ENCODE results near the gene CCL17.

The CCL17 gene

GRCh38 chr16:57413733-57414132 is 9.2 kb downstream of the CCL17 start:
- no peak overlapping the region for H2BK15ac ChIP-seq (replicated peaks; ENCODE audit: low read depth)
- H2AK5ac ChIP-seq (ENCODE audit: low read length): no peak overlapping the region
- no CpG with 5 or more reads among the region's 7 CpGs for whole genome bisulfite sequencing (ENCODE audit: extremely low coverage, insufficient coverage, low lambda C conversion rate)
- H3K79me2 ChIP-seq (ENCODE audit: control insufficient read depth, insufficient read depth, low read length): no peaks in the 10 kb centered on the region
- H3K23ac ChIP-seq (ENCODE audit: low read length): no peak overlapping the region
- H3K4me1 ChIP-seq (ENCODE audit: control insufficient read depth, low read depth, low read length): peaks cover 4% of the 10 kb centered on the region
- H2BK5ac ChIP-seq (ENCODE audit: low read length): no peak overlapping the region
- no peaks in the 10 kb centered on the region for H3K36me3 ChIP-seq (ENCODE audit: control insufficient read depth, insufficient read depth, low read length)
- no peak overlapping the region for H3K4me2 ChIP-seq (ENCODE audit: low read length)
- H4K8ac ChIP-seq (ENCODE audit: low read depth, low read length): no peak overlapping the region
- H3K18ac ChIP-seq (ENCODE audit: low read length): no peak overlapping the region
- H4K5ac ChIP-seq (ENCODE audit: low read length): no peak overlapping the region
- no peak overlapping the region for H3K4me3 ChIP-seq (ENCODE audit: low read length)
- DNase-seq: no peak
- H3K79me1 ChIP-seq (ENCODE audit: low read length): no peaks in the 10 kb centered on the region
- no peak overlapping the region for H3K4ac ChIP-seq (ENCODE audit: low read depth, low read length)
- H3K56ac ChIP-seq (ENCODE audit: low read length): no peak overlapping the region
- no peaks in the 10 kb centered on the region for H3K27me3 ChIP-seq (ENCODE audit: insufficient read depth, low read length, poor library complexity)
- H3K9ac ChIP-seq (ENCODE audit: low read length): no peak overlapping the region
- H2BK120ac ChIP-seq (ENCODE audit: low read depth, low read length): no peak overlapping the region
- no peak overlapping the region for H3K27ac ChIP-seq (ENCODE audit: low read depth, low read length)

- Histone ChIP-seq H3K27ac (ENCODE audit: low read depth, low read length) (no peak overlapping the region), H4K5ac (ENCODE audit: low read length) (no peak overlapping the region), H3K18ac (ENCODE audit: low read length) (peak overlapping the region; percentile 29), H2BK15ac (replicated peaks; ENCODE audit: low read depth) (no peak overlapping the region), H3K56ac (ENCODE audit: low read length) (peak overlapping the region; percentile 79), H3K4me1 (ENCODE audit: control insufficient read depth, low read depth, low read length) (peaks cover 7% of the 10 kb centered on the region), H3K4ac (ENCODE audit: low read depth, low read length) (peak overlapping the region; percentile 4), H3K27me3 (ENCODE audit: insufficient read depth, low read length, poor library complexity) (no peaks in the 10 kb centered on the region), H2BK120ac (ENCODE audit: low read depth, low read length) (no peak overlapping the region), H2AK5ac (ENCODE audit: low read length) (no peak overlapping the region), H3K79me1 (ENCODE audit: low read length) (no peaks in the 10 kb centered on the region), H3K36me3 (ENCODE audit: control insufficient read depth, insufficient read depth, low read length) (no peaks in the 10 kb centered on the region), H4K8ac (ENCODE audit: low read depth, low read length) (no peak overlapping the region), H3K79me2 (ENCODE audit: control insufficient read depth, insufficient read depth, low read length) (no peaks in the 10 kb centered on the region), H3K4me2 (ENCODE audit: low read length) (no peak overlapping the region), H2BK5ac (ENCODE audit: low read length) (no peak overlapping the region), H3K23ac (ENCODE audit: low read length) (no peak overlapping the region), H3K4me3 (ENCODE audit: low read length) (no peak overlapping the region), H3K9ac (ENCODE audit: low read length) (peak overlapping the region; percentile 74)
- no CpG with 5 or more reads among the region's 16 CpGs for WGBS (ENCODE audit: extremely low coverage, insufficient coverage, low lambda C conversion rate)
- DNase-seq: no peak
Observed at GRCh38 chr16:57416084-57416483, 11.5 kb downstream of the CCL17 start.

- Histone ChIP-seq H3K18ac (ENCODE audit: low read length) (no peak overlapping the region), H3K9ac (ENCODE audit: low read length) (no peak overlapping the region), H2BK120ac (ENCODE audit: low read depth, low read length) (no peak overlapping the region), H3K23ac (ENCODE audit: low read length) (no peak overlapping the region), H2BK5ac (ENCODE audit: low read length) (no peak overlapping the region), H3K4me1 (ENCODE audit: control insufficient read depth, low read depth, low read length) (peaks cover 7% of the 10 kb centered on the region), H4K8ac (ENCODE audit: low read depth, low read length) (no peak overlapping the region), H3K79me2 (ENCODE audit: control insufficient read depth, insufficient read depth, low read length) (no peaks in the 10 kb centered on the region), H3K27ac (ENCODE audit: low read depth, low read length) (no peak overlapping the region), H3K4me2 (ENCODE audit: low read length) (no peak overlapping the region), H2BK15ac (replicated peaks; ENCODE audit: low read depth) (no peak overlapping the region), H3K56ac (ENCODE audit: low read length) (peak overlapping the region; percentile 34), H3K4ac (ENCODE audit: low read depth, low read length) (no peak overlapping the region), H3K36me3 (ENCODE audit: control insufficient read depth, insufficient read depth, low read length) (no peaks in the 10 kb centered on the region), H4K5ac (ENCODE audit: low read length) (no peak overlapping the region), H3K79me1 (ENCODE audit: low read length) (no peaks in the 10 kb centered on the region), H3K27me3 (ENCODE audit: insufficient read depth, low read length, poor library complexity) (no peaks in the 10 kb centered on the region), H3K4me3 (ENCODE audit: low read length) (no peak overlapping the region), H2AK5ac (ENCODE audit: low read length) (no peak overlapping the region)
- WGBS (ENCODE audit: extremely low coverage, insufficient coverage, low lambda C conversion rate): no CpG with 5 or more reads among the region's 6 CpGs
- peak; percentile 34 for DNase-seq
Observed at GRCh38 chr16:57419506-57419905, 14.9 kb downstream of the CCL17 start.

GRCh38 chr16:57422026-57422944 is 17.7 kb downstream of the CCL17 start:
- H3K36me3 ChIP-seq (ENCODE audit: control insufficient read depth, insufficient read depth, low read length): no peaks in the 10 kb centered on the region
- H3K4me3 ChIP-seq (ENCODE audit: low read length): no peak overlapping the region
- DNase-seq: peak; percentile 74
- H3K79me2 ChIP-seq (ENCODE audit: control insufficient read depth, insufficient read depth, low read length): no peaks in the 10 kb centered on the region
- H3K4me2 ChIP-seq (ENCODE audit: low read length): no peak overlapping the region
- no peak overlapping the region for H3K4ac ChIP-seq (ENCODE audit: low read depth, low read length)
- H4K5ac ChIP-seq (ENCODE audit: low read length): no peak overlapping the region
- no peak overlapping the region for H3K18ac ChIP-seq (ENCODE audit: low read length)
- no peak overlapping the region for H3K9ac ChIP-seq (ENCODE audit: low read length)
- H3K27me3 ChIP-seq (ENCODE audit: insufficient read depth, low read length, poor library complexity): no peaks in the 10 kb centered on the region
- no peak overlapping the region for H2BK15ac ChIP-seq (replicated peaks; ENCODE audit: low read depth)
- no peak overlapping the region for H2AK5ac ChIP-seq (ENCODE audit: low read length)
- no peak overlapping the region for H2BK120ac ChIP-seq (ENCODE audit: low read depth, low read length)
- H3K79me1 ChIP-seq (ENCODE audit: low read length): no peaks in the 10 kb centered on the region
- peaks cover 7% of the 10 kb centered on the region for H3K4me1 ChIP-seq (ENCODE audit: control insufficient read depth, low read depth, low read length)
- H3K23ac ChIP-seq (ENCODE audit: low read length): no peak overlapping the region
- no CpG with 5 or more reads among the region's 10 CpGs for WGBS (ENCODE audit: extremely low coverage, insufficient coverage, low lambda C conversion rate)
- no peak overlapping the region for H3K56ac ChIP-seq (ENCODE audit: low read length)
- H2BK5ac ChIP-seq (ENCODE audit: low read length): no peak overlapping the region
- H4K8ac ChIP-seq (ENCODE audit: low read depth, low read length): no peak overlapping the region
- no peak overlapping the region for H3K27ac ChIP-seq (ENCODE audit: low read depth, low read length)

GRCh38 chr16:57423152-57423551 is 18.6 kb downstream of the CCL17 start:
- H3K4me1 ChIP-seq (ENCODE audit: control insufficient read depth, low read depth, low read length): peaks cover 5% of the 10 kb centered on the region
- H3K23ac ChIP-seq (ENCODE audit: low read length): no peak overlapping the region
- H3K56ac ChIP-seq (ENCODE audit: low read length): peak overlapping the region; percentile 3
- no peak overlapping the region for H3K4me2 ChIP-seq (ENCODE audit: low read length)
- no peak overlapping the region for H2AK5ac ChIP-seq (ENCODE audit: low read length)
- no peak overlapping the region for H4K8ac ChIP-seq (ENCODE audit: low read depth, low read length)
- no peak overlapping the region for H3K4ac ChIP-seq (ENCODE audit: low read depth, low read length)
- H4K5ac ChIP-seq (ENCODE audit: low read length): no peak overlapping the region
- H3K79me2 ChIP-seq (ENCODE audit: control insufficient read depth, insufficient read depth, low read length): no peaks in the 10 kb centered on the region
- no peak overlapping the region for H2BK15ac ChIP-seq (replicated peaks; ENCODE audit: low read depth)
- DNase-seq: no peak
- H3K36me3 ChIP-seq (ENCODE audit: control insufficient read depth, insufficient read depth, low read length): peaks cover under 1% of the 10 kb centered on the region
- no peak overlapping the region for H2BK5ac ChIP-seq (ENCODE audit: low read length)
- no peak overlapping the region for H3K27ac ChIP-seq (ENCODE audit: low read depth, low read length)
- no peak overlapping the region for H2BK120ac ChIP-seq (ENCODE audit: low read depth, low read length)
- no peak overlapping the region for H3K18ac ChIP-seq (ENCODE audit: low read length)
- WGBS (ENCODE audit: extremely low coverage, insufficient coverage, low lambda C conversion rate): no CpG with 5 or more reads among the region's 2 CpGs
- H3K9ac ChIP-seq (ENCODE audit: low read length): no peak overlapping the region
- no peak overlapping the region for H3K4me3 ChIP-seq (ENCODE audit: low read length)
- no peaks in the 10 kb centered on the region for H3K27me3 ChIP-seq (ENCODE audit: insufficient read depth, low read length, poor library complexity)
- no peaks in the 10 kb centered on the region for H3K79me1 ChIP-seq (ENCODE audit: low read length)
